HepG2 (cell line): Measurements from ENCODE around the gene LYRM4. TPM values are rescaled to one million over a fixed set of nuclear protein-coding genes. Genes with fewer than 3 reads are reported as not detected.
A peak's percentile ranks its signal among the peaks of the same experiment; 100 is the strongest.

ENCODE experiments used
- PTBP1 ChIP-seq: fragments of 200-400 bp; formaldehyde crosslinking; IDR thresholded peaks from 2 replicates; pipeline ENCODE4 v1.6.1; 2018; ENCODE audit warnings: low read length, low read depth; ENCODE audit not compliant: poor library complexity, severe bottlenecking
- TARDBP ChIP-seq: sonication (generic); formaldehyde crosslinking; IDR thresholded peaks from 2 replicates; pipeline ENCODE4 v1.8.0; 2022; ENCODE audit warnings: mild to moderate bottlenecking, missing genetic modification reagents
- ZNF562 ChIP-seq: sonication (generic); formaldehyde crosslinking; IDR thresholded peaks from 2 replicates; pipeline ENCODE4 v1.8.0; 2022; ENCODE audit warnings: missing genetic modification reagents, borderline replicate concordance
- ZNF605 ChIP-seq: sonication (generic); formaldehyde crosslinking; IDR thresholded peaks from 2 replicates; pipeline ENCODE4 v1.8.0; 2022; ENCODE audit warnings: mild to moderate bottlenecking, missing genetic modification reagents
- polyA plus RNA-seq, 8 experiments: library from polyadenylated mRNA; depleted of rRNA in 3 of 8; stranded (reverse) in 7 of 8; unstranded in 1 of 8; fragments of >200 nt; fragmentation: Illumina TruSeq in 4 of 8; extraction: Trizol in 4 of 8; gene quantifications; 2 replicates each; pipeline versions ENCODE4 v1.2.1 to v1.2.3, GENCODE V29; 2011 to 2016; ENCODE audit warnings: low read depth in 4 of 8, missing spikeins in 1 of 8, mixed read lengths in 1 of 8; ENCODE audit not compliant: insufficient read depth in 1 of 8
- total RNA-seq, 5 experiments: library from RNA; depleted of rRNA; stranded (reverse); fragments of >200 nt; fragmentation: Illumina TruSeq; extraction: Trizol; gene quantifications; 2 replicates each; pipeline ENCODE4 v1.2.3, GENCODE V29; 2016; ENCODE audit warnings: low read depth in 1 of 5
- TF ChIP-seq, protein P1 (sequence below): sonication (generic); formaldehyde crosslinking; IDR thresholded peaks from 2 replicates; pipeline ENCODE4 v1.5.1; 2020; ENCODE audit warnings: mild to moderate bottlenecking, missing genetic modification reagents, borderline replicate concordance
- TF ChIP-seq, protein P2 (sequence below): sonication (generic); formaldehyde crosslinking; IDR thresholded peaks from 2 replicates; pipeline ENCODE4 v1.4.0; 2020; ENCODE audit warnings: mild to moderate bottlenecking, missing genetic modification reagents
- TF ChIP-seq, protein P3 (sequence below), 2 experiments: sonication (generic) in 1 of 2; formaldehyde crosslinking in 1 of 2; IDR thresholded peaks; 2 replicates each; pipeline versions ENCODE4 v1.4.0 to v1.6.1; 2016 to 2020; ENCODE audit warnings: borderline replicate concordance in 1 of 2, low read depth in 1 of 2, mild to moderate bottlenecking in 1 of 2, missing genetic modification reagents in 1 of 2
- TF ChIP-seq, protein P4 (sequence below): sonication (generic); formaldehyde crosslinking; IDR thresholded peaks from 2 replicates; pipeline ENCODE4 v1.4.0; 2020; ENCODE audit warnings: missing genetic modification reagents

LYRM4 gene
- total and polyA plus RNA-seq, 2 of the 13 experiments (the other 11 are each of a cell fraction or from before 2014, with no cell fraction given): 64.6 to 67.5 TPM

DNA sequence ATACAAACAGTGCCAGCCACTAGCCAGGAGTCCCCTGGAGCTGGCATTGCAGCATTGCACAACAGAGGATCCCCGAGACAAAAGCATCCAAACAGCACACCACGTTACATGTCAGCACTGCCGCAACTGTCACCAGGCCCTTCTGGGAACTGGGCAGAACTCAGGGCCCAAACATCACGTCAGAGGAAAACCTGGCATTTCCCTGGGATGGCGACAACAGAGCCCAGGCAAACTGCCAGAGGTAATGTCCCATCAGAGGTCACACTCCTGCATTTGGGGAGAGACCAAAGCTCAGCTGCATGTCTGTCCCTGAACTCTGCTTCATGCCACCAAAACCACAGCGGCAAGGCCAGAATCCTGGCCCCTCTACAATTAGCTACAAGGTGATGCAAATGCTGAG, 139.3 kb downstream of the LYRM4 start (continued):
- TF ChIP-seq, protein P1, sequence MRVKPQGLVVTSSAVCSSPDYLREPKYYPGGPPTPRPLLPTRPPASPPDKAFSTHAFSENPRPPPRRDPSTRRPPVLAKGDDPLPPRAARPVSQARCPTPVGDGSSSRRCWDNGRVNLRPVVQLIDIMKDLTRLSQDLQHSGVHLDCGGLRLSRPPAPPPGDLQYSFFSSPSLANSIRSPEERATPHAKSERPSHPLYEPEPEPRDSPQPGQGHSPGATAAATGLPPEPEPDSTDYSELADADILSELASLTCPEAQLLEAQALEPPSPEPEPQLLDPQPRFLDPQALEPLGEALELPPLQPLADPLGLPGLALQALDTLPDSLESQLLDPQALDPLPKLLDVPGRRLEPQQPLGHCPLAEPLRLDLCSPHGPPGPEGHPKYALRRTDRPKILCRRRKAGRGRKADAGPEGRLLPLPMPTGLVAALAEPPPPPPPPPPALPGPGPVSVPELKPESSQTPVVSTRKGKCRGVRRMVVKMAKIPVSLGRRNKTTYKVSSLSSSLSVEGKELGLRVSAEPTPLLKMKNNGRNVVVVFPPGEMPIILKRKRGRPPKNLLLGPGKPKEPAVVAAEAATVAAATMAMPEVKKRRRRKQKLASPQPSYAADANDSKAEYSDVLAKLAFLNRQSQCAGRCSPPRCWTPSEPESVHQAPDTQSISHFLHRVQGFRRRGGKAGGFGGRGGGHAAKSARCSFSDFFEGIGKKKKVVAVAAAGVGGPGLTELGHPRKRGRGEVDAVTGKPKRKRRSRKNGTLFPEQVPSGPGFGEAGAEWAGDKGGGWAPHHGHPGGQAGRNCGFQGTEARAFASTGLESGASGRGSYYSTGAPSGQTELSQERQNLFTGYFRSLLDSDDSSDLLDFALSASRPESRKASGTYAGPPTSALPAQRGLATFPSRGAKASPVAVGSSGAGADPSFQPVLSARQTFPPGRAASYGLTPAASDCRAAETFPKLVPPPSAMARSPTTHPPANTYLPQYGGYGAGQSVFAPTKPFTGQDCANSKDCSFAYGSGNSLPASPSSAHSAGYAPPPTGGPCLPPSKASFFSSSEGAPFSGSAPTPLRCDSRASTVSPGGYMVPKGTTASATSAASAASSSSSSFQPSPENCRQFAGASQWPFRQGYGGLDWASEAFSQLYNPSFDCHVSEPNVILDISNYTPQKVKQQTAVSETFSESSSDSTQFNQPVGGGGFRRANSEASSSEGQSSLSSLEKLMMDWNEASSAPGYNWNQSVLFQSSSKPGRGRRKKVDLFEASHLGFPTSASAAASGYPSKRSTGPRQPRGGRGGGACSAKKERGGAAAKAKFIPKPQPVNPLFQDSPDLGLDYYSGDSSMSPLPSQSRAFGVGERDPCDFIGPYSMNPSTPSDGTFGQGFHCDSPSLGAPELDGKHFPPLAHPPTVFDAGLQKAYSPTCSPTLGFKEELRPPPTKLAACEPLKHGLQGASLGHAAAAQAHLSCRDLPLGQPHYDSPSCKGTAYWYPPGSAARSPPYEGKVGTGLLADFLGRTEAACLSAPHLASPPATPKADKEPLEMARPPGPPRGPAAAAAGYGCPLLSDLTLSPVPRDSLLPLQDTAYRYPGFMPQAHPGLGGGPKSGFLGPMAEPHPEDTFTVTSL (CRISPR knock-in tag): no peak
- TF ChIP-seq, protein P2, sequence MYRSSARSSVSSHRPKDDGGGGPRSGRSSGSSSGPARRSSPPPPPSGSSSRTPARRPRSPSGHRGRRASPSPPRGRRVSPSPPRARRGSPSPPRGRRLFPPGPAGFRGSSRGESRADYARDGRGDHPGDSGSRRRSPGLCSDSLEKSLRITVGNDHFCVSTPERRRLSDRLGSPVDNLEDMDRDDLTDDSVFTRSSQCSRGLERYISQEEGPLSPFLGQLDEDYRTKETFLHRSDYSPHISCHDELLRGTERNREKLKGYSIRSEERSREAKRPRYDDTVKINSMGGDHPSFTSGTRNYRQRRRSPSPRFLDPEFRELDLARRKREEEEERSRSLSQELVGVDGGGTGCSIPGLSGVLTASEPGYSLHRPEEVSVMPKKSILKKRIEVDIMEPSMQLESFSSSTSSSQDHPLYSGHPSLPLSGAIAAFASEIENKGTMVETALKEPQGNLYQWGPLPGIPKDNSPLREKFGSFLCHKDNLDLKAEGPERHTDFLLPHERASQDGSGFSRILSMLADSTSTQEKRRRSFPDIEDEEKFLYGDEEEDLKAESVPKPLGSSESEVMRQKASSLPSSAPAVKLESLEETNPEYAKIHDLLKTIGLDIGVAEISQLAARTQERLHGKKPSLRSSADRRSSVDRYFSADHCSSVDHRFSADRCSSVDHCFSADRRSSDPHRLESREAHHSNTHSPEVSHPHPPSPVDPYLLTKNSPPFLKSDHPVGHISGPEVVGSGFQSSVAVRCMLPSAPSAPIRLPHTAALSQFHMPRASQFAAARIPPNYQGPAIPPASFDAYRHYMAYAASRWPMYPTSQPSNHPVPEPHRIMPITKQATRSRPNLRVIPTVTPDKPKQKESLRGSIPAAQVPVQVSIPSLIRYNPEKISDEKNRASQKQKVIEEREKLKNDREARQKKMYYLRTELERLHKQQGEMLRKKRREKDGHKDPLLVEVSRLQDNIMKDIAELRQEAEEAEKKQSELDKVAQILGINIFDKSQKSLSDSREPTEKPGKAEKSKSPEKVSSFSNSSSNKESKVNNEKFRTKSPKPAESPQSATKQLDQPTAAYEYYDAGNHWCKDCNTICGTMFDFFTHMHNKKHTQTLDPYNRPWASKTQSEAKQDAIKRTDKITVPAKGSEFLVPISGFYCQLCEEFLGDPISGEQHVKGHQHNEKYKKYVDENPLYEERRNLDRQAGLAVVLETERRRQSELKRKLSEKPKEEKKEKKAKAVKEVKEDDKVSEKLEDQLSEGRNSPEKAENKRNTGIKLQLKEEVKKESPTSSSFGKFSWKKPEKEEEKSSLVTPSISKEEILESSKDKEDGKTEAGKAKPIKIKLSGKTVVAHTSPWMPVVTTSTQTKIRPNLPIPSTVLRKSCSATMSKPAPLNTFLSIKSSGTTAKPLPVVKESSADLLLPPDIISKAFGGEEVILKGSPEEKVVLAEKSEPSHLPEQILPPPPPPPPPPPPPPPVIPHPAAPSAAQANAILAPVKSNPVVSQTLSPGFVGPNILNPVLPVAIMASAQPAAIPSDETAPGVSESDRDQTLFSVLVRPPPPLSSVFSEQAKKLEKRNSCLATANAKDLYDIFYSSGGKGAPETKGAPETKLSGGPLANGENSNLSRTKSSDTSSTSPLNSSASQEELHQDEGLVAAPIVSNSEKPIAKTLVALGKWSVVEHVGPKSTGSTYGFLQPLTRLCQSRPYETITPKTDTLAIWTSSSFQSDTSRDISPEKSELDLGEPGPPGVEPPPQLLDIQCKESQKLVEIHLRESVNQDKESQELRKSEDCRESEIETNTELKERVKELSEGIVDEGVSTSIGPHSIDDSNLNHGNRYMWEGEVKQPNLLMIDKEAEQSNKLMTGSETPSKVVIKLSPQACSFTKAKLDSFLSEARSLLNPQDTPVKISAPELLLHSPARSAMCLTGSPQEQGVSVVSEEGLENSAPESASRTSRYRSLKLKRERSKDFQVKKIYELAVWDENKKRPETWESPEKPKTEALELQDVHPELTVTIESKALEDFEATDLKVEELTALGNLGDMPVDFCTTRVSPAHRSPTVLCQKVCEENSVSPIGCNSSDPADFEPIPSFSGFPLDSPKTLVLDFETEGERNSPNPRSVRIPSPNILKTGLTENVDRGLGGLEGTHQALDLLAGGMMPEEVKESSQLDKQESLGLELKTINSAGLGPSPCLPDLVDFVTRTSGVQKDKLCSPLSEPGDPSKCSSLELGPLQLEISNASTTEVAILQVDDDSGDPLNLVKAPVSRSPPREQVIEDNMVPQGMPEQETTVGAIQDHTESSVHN (CRISPR knock-in tag): no peak
- no peak for TF ChIP-seq ZNF605
- no peak for TF ChIP-seq ZNF562 (CRISPR knock-in tag)
- no peak for TF ChIP-seq TARDBP (CRISPR knock-in tag)
- TF ChIP-seq, protein P3, sequence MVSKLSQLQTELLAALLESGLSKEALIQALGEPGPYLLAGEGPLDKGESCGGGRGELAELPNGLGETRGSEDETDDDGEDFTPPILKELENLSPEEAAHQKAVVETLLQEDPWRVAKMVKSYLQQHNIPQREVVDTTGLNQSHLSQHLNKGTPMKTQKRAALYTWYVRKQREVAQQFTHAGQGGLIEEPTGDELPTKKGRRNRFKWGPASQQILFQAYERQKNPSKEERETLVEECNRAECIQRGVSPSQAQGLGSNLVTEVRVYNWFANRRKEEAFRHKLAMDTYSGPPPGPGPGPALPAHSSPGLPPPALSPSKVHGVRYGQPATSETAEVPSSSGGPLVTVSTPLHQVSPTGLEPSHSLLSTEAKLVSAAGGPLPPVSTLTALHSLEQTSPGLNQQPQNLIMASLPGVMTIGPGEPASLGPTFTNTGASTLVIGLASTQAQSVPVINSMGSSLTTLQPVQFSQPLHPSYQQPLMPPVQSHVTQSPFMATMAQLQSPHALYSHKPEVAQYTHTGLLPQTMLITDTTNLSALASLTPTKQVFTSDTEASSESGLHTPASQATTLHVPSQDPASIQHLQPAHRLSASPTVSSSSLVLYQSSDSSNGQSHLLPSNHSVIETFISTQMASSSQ (IDR thresholded peaks at IDR 0.05; ENCODE audit: low read depth): no peak
- TF ChIP-seq, protein P3 (CRISPR knock-in tag; IDR thresholded peaks at IDR 0.05; ENCODE audit: borderline replicate concordance): peak; percentile 66; the same call in 1 of the 2 replicates
- TF ChIP-seq PTBP1: no peak
- TF ChIP-seq, protein P4, sequence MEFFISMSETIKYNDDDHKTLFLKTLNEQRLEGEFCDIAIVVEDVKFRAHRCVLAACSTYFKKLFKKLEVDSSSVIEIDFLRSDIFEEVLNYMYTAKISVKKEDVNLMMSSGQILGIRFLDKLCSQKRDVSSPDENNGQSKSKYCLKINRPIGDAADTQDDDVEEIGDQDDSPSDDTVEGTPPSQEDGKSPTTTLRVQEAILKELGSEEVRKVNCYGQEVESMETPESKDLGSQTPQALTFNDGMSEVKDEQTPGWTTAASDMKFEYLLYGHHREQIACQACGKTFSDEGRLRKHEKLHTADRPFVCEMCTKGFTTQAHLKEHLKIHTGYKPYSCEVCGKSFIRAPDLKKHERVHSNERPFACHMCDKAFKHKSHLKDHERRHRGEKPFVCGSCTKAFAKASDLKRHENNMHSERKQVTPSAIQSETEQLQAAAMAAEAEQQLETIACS (CRISPR knock-in tag): no peak
